Nephron (organoid): ENCODE results near the gene VCPKMT.

Source experiments
- H3K27ac Mint-ChIP-seq, 3 experiments: 2 replicates each; pipeline ENCODE4 v1.8.0; 2020; ENCODE audit warnings: mixed read lengths in 3 of 3, mild to moderate bottlenecking in 2 of 3, moderate library complexity in 1 of 3
- H3K27me3 Mint-ChIP-seq: 2 replicates; pipeline ENCODE4 v1.8.0; 2021; ENCODE audit warnings: low read depth, mild to moderate bottlenecking, moderate library complexity, mixed read lengths
- H3K36me3 Mint-ChIP-seq: 2 replicates; pipeline ENCODE4 v1.8.0; 2020; ENCODE audit warnings: low read depth, mixed read lengths
- H3K4me1 Mint-ChIP-seq: 2 replicates; pipeline ENCODE4 v1.8.0; 2020; ENCODE audit warnings: mixed read lengths
- H3K4me3 Mint-ChIP-seq, 3 experiments: 2 replicates each; pipeline ENCODE4 v1.8.0; 2020; ENCODE audit warnings: mild to moderate bottlenecking in 3 of 3, mixed read lengths in 3 of 3, moderate library complexity in 2 of 3
- H3K9me3 Mint-ChIP-seq: 2 replicates; pipeline ENCODE4 v1.8.0; 2020; ENCODE audit warnings: mixed read lengths
- TF ChIP-seq, protein P1 (sequence below), 3 experiments: fragments of 200-600 bp; sonication (generic); IDR thresholded peaks; one replicate each; pipeline ENCODE4 v1.5.0; 2021; ENCODE audit warnings: antibody characterized with exemption in 3 of 3; ENCODE audit not compliant: unreplicated experiment in 3 of 3

VCPKMT gene

DNA sequence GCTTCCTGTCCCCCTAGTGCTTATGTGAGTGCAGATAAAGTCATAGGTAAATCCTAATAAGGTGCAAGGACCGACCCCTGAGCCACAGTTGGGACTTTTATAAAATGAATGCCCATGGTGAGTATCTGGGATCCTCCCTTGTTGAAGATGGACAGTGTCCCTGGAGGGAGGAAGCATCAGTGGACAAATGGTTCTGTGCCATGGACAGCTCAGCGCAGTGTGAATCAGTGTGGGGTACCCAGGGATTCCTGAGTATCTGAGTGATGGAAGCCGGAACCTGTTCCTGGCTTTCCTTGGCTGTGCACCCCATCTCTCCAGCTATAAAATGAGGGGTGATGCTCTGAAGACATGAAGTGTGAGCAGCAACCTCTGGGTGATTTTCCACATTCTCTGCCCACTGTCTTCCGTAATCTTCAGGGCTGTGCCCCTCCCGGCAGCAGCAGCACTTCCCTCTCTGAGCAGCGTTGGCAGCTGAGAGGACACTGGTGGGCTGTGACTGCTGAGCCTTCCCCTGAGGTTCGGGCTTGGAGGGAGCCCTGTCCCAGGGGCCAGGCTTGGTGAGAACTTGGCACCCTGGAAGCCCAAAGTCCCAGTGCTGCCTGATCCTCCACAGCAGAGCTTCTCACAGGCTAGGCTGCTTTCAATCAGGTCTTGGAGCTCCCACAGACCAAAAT, 25.0 kb downstream of the VCPKMT start:
- TF ChIP-seq, protein P1, sequence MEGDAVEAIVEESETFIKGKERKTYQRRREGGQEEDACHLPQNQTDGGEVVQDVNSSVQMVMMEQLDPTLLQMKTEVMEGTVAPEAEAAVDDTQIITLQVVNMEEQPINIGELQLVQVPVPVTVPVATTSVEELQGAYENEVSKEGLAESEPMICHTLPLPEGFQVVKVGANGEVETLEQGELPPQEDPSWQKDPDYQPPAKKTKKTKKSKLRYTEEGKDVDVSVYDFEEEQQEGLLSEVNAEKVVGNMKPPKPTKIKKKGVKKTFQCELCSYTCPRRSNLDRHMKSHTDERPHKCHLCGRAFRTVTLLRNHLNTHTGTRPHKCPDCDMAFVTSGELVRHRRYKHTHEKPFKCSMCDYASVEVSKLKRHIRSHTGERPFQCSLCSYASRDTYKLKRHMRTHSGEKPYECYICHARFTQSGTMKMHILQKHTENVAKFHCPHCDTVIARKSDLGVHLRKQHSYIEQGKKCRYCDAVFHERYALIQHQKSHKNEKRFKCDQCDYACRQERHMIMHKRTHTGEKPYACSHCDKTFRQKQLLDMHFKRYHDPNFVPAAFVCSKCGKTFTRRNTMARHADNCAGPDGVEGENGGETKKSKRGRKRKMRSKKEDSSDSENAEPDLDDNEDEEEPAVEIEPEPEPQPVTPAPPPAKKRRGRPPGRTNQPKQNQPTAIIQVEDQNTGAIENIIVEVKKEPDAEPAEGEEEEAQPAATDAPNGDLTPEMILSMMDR (IDR thresholded peaks at IDR 0.05; ENCODE audit: unreplicated experiment in 3 of 3) = no peak
- Mint-ChIP-seq H3K27ac (no peak overlapping the region), H3K4me3 (no peak overlapping the region), H3K36me3 (peaks cover 3% of the 10 kb centered on the region), H3K27me3 (no peaks in the 10 kb centered on the region), H3K4me1 (no peaks in the 10 kb centered on the region), H3K9me3 (no peaks in the 10 kb centered on the region)

DNA sequence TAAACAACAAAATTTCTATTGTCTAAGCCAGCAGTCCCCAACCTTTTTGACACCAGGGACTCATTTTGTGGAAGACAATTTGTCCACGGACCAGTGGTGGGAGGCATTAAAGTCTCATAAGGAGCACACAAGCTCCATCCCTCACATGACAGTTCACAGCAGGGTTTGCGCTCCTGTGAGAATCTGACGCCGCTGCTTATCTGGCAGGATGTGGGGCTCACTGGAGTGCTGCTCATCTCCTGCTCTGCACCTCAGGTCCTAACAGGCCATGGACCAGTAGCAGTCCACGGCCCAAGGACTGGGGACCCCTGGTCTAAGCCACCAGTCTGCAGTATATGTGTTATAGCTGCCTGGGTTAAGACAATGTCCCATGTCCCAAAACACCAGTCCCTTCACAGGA, 27.2 kb downstream of the VCPKMT start:
- Mint-ChIP-seq H3K4me1 (no peaks in the 10 kb centered on the region), H3K4me3 (no peak overlapping the region), H3K27ac (no peak overlapping the region), H3K36me3 (no peaks in the 10 kb centered on the region), H3K9me3 (no peaks in the 10 kb centered on the region), H3K27me3 (no peaks in the 10 kb centered on the region)
- TF ChIP-seq, protein P1 (IDR thresholded peaks at IDR 0.05; ENCODE audit: unreplicated experiment in 3 of 3) = no peak

DNA sequence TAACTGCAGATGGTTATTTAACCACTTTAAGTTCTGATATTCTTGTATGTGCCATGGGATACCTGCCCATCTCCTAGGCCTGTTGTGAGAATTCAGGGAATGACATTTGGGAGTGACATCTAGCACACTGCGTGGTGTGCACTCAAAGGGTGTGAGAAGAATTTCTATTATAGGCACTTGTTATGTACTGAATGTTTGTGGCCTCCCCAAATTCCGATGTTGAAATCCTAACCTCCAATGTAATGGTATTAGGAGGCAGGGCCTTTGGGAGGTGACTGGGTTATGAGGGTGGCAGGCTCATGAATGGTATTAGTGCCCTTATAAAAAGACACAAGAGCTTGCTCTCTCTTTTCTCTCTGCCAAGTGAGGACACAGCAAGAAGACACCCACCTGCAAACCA, 27.6 kb downstream of the VCPKMT start:
- Mint-ChIP-seq H3K9me3 (no peaks in the 10 kb centered on the region), H3K4me3 (no peak overlapping the region)

DNA sequence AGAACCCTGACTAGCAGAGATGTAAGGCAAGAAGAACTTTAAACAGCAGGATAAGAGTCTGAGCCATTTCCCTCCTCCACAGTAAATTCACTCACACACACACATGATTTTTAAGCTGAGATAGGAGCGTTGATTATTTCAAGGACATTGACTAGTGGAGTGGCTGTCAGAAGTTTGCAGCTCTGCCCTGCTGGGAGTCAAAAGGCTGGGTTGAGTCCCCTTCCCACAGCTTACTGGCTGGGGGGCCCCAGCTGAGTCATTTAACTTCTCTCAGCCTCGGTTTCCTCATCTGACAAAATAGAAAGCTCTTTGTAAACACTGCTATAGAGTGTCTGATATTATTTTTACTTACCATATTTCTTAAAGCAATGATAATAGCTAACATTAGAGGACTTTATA, 28.3 kb downstream of the VCPKMT start:
- Mint-ChIP-seq H3K27me3 (no peaks in the 10 kb centered on the region), H3K4me3 (no peak overlapping the region), H3K27ac (no peak overlapping the region), H3K9me3 (no peaks in the 10 kb centered on the region), H3K36me3 (no peaks in the 10 kb centered on the region), H3K4me1 (no peaks in the 10 kb centered on the region)
- TF ChIP-seq, protein P1 (IDR thresholded peaks at IDR 0.05; ENCODE audit: unreplicated experiment in 3 of 3) = no peak

More for the DNA sequence above, 27.6 kb downstream of the VCPKMT start:
- TF ChIP-seq, protein P1 (IDR thresholded peaks at IDR 0.05; ENCODE audit: unreplicated experiment in 3 of 3) = no peak
- no peak overlapping the region for H3K27ac Mint-ChIP-seq
- H3K4me1 Mint-ChIP-seq = no peaks in the 10 kb centered on the region
- no peaks in the 10 kb centered on the region for H3K36me3 Mint-ChIP-seq
- no peaks in the 10 kb centered on the region for H3K27me3 Mint-ChIP-seq

DNA sequence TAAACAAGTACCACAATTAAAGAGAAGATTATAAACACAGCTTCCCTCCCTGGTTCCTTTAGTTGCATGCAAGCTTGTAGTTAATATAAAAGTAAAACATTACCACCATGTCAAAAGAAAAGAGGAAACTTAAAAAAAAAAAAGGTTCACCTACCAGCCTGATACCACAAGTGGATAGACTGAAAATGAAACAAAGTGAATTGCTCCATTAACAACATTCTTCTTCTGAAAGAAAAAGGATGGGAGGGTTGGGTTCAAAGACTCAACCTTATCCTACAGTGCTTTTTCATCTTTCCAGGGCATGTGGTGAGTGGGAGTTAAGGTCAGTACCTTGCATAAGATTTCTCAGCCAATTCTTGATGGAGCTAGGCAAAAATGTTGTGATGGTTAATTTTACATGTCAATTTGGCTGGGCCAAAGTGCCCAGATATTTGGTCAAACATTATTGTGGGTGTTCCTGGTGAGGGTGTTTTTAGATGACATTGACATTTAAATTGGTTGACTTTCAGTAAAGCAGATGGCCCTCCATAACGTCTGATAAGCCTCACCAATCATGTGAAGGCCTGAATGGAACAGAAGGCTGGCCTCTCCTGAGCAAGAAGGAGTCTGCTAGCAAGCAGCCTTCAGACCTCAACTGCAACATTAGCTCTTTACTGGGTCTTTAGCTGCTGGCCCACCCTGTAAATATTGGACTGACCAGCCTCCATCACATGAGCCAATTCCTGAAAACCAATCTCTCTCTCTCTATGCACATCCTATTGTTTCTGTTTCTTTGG, 28.8 kb downstream of the VCPKMT start:
- Mint-ChIP-seq H3K4me3 (no peak overlapping the region), H3K36me3 (no peaks in the 10 kb centered on the region), H3K9me3 (no peaks in the 10 kb centered on the region), H3K4me1 (no peaks in the 10 kb centered on the region), H3K27me3 (no peaks in the 10 kb centered on the region), H3K27ac (no peak overlapping the region)
- TF ChIP-seq, protein P1 (IDR thresholded peaks at IDR 0.05; ENCODE audit: unreplicated experiment in 3 of 3) = no peak
